Peyer's patch (tissue), 4 donors: ENCODE results near the gene PPFIA1. TPM values are rescaled to one million over a fixed set of nuclear protein-coding genes. Genes with fewer than 3 reads are reported as not detected.

Source experiments
- DNase-seq, 3 donors: peaks; one replicate each; pipeline ENCODE4 v3.0.0-alpha.2; 2017 to 2019
- H3K27ac ChIP-seq, 4 donors: fragments of 200-600 bp; sonication (generic); one replicate each; pipeline ENCODE4 v1.5.1; 2016 to 2019
- H3K27me3 ChIP-seq, 2 donors: fragments of 200-600 bp; sonication (generic); one replicate each; pipeline ENCODE4 v1.5.1; 2019
- H3K36me3 ChIP-seq, 3 donors: fragments of 200-600 bp; sonication (generic); one replicate each; pipeline ENCODE4 v1.5.1; 2016 to 2019
- H3K4me1 ChIP-seq, 4 donors: fragments of 200-600 bp; sonication (generic); one replicate each; pipeline ENCODE4 v1.5.1; 2016 to 2019
- H3K4me3 ChIP-seq, 4 donors: fragments of 200-600 bp; sonication (generic); 1 replicate in 3 of 4; 2 replicates in 1 of 4; pipeline ENCODE4 v1.5.1; 2016 to 2019; ENCODE audit warnings: mild to moderate bottlenecking in 1 of 4
- H3K9me3 ChIP-seq, 4 donors: fragments of 200-600 bp; sonication (generic); one replicate each; pipeline ENCODE4 v1.5.1; 2016 to 2019; ENCODE audit warnings: mild to moderate bottlenecking in 1 of 4
- CTCF ChIP-seq, 6 experiments: fragments of 450-650 bp in 4 of 6; fragments of 200-600 bp in 2 of 6; sonication (generic) in 1 of 6; IDR thresholded peaks; one replicate each; pipeline ENCODE4 v1.5.1; 2017 to 2019; ENCODE audit warnings: antibody characterized with exemption in 6 of 6, mild to moderate bottlenecking in 3 of 6, moderate library complexity in 1 of 6
- POLR2A ChIP-seq, 2 donors: fragments of 450-650 bp; IDR thresholded peaks; one replicate each; pipeline ENCODE4 v1.5.1; 2017; ENCODE audit warnings: antibody characterized with exemption in 2 of 2, mild to moderate bottlenecking in 2 of 2, moderate library complexity in 2 of 2
- total RNA-seq, 4 donors: library from RNA; depleted of rRNA; stranded (reverse); fragments of >200 nt; gene quantifications; one replicate each; pipeline ENCODE4 v1.1.0, GENCODE V29; 2016

The PPFIA1 gene
- total RNA-seq, 4 donors from 2014 or later = 45.5 to 111 (median 71.4) TPM

- Histone ChIP-seq H3K27ac (no peak overlapping the region), H3K36me3 (peaks cover 0 to 94% (median 0%) of the 10 kb centered on the region in 3 donors), H3K9me3 (no peaks in the 10 kb centered on the region), H3K4me1 (no peaks in the 10 kb centered on the region), H3K27me3 (no peaks in the 10 kb centered on the region), H3K4me3 (no peak overlapping the region)
- no peak for DNase-seq
- TF ChIP-seq CTCF (IDR thresholded peaks at IDR 0.05) = no peak
- no peak for TF ChIP-seq POLR2A (IDR thresholded peaks at IDR 0.05)
Observed at GRCh38 chr11:70429724-70430521, 159.4 kb downstream of the PPFIA1 start.

- DNase-seq = no peak
- Histone ChIP-seq H3K9me3 (no peaks in the 10 kb centered on the region), H3K36me3 (peaks cover 0 to 92% (median 0%) of the 10 kb centered on the region in 3 donors), H3K4me1 (no peaks in the 10 kb centered on the region), H3K4me3 (no peak overlapping the region), H3K27me3 (no peaks in the 10 kb centered on the region), H3K27ac (no peak overlapping the region)
- TF ChIP-seq CTCF (IDR thresholded peaks at IDR 0.05) = no peak
Observed at GRCh38 chr11:70430671-70431574, 160.4 kb downstream of the PPFIA1 start.

GRCh38 chr11:70431611-70432010, 161.1 kb downstream of the PPFIA1 start:
- Histone ChIP-seq H3K27ac (no peak overlapping the region), H3K4me3 (no peak overlapping the region), H3K36me3 (peaks cover 0 to 94% (median 0%) of the 10 kb centered on the region in 3 donors), H3K27me3 (no peaks in the 10 kb centered on the region), H3K4me1 (no peaks in the 10 kb centered on the region), H3K9me3 (no peaks in the 10 kb centered on the region)
- no peak for DNase-seq
- TF ChIP-seq POLR2A (IDR thresholded peaks at IDR 0.05) (no peak), CTCF (IDR thresholded peaks at IDR 0.05) (no peak)

- no peak overlapping the region for H3K4me3 ChIP-seq
- TF ChIP-seq CTCF (IDR thresholded peaks at IDR 0.05) (no peak), POLR2A (IDR thresholded peaks at IDR 0.05) (no peak)
- H3K27me3 ChIP-seq = no peaks in the 10 kb centered on the region
- no peaks in the 10 kb centered on the region for H3K4me1 ChIP-seq
- H3K27ac ChIP-seq = no peak overlapping the region
- no peaks in the 10 kb centered on the region for H3K9me3 ChIP-seq
- no peak for DNase-seq
- H3K36me3 ChIP-seq = peaks cover 0 to 93% (median 0%) of the 10 kb centered on the region in 3 donors
Observed at GRCh38 chr11:70432065-70432464, 161.6 kb downstream of the PPFIA1 start.

- no peaks in the 10 kb centered on the region for H3K27me3 ChIP-seq
- no peaks in the 10 kb centered on the region for H3K9me3 ChIP-seq
- peak in 1 of 3 donors; percentile 40 for DNase-seq
- no peak overlapping the region for H3K4me3 ChIP-seq
- TF ChIP-seq POLR2A (IDR thresholded peaks at IDR 0.05) (no peak), CTCF (IDR thresholded peaks at IDR 0.05) (no peak)
- H3K36me3 ChIP-seq = peaks cover 0 to 91% (median 0%) of the 10 kb centered on the region in 3 donors
- H3K27ac ChIP-seq = no peak overlapping the region
- H3K4me1 ChIP-seq = no peaks in the 10 kb centered on the region
Observed at GRCh38 chr11:70432580-70432979, 162.1 kb downstream of the PPFIA1 start.
